Smooth muscle cell of trachea (primary cell): ENCODE data around the gene GSC2. TPM values are rescaled to one million over a fixed set of nuclear protein-coding genes. Genes with fewer than 3 reads are reported as not detected.

Source experiments
- total RNA-seq: library from RNA; depleted of rRNA; stranded (reverse); fragments of >200 nt; gene quantifications from 2 replicates; pipeline ENCODE4 v1.2.1, GENCODE V29; 2014

The GSC2 gene, protein sequence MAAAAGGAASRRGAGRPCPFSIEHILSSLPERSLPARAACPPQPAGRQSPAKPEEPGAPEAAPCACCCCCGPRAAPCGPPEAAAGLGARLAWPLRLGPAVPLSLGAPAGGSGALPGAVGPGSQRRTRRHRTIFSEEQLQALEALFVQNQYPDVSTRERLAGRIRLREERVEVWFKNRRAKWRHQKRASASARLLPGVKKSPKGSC
- total RNA-seq, result not detected in 2 replicates

DNA sequence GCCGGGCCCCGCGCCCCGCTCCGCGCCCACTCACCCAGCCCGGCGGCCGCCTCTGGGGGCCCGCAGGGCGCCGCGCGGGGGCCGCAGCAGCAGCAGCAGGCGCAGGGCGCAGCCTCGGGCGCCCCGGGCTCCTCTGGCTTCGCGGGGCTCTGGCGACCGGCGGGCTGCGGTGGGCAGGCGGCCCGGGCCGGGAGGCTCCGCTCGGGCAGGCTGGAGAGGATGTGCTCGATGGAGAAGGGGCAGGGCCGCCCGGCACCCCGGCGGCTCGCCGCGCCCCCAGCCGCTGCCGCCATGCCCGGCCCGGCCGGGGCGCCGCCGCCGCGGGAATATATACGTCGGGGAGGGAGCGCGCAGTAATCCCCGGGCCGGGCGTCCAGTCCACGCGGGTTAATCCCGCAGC is at the start of gene GSC2:
Gene GSC2 (minus strand): TSS at position 302 of the 400 bp plus-strand sequence. CDS start 9 bp downstream, at position 293.

DNA sequence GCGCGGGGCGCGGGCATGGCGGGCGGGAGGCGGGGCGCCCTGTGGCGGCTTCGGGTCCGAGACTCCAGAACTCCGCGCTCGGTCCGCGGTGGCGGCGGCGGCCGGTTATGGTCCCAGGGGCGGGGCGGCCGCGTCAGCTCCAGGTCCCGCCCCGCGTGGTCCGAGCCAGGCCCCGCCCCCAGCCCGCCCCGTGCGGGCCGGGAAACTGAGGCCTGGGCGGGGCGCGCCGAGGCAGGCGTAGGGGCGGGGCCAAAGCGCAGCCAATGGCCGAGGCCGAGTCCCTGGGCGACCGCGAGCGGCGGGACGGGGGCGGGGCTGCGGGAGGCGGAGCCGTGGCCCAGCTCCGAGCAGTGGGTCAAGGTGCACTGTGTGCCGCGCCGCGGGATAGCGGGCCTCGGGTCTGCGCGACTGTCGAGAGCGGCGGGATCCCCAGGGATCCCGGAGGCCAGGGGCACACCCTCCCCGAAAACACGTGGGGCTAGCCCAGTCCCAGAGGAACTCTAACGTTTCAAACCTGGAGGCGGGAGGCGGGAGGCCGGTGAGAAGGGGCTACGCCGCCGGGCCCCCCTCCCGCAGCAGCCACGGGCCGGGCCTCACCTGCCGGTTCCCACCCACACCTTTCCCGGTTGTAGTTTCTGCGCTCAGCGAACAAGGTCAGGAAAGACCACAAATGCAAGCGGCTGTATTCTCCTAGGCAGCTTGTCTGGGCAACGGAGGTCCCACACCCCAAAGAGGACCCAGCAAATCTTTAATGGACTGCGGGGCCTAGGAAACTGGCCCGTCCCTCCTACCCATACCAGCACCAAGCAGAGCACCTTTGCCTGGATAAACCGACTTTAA is 28.8 kb upstream of the GSC2 start, which contains the start of gene SLC25A1:
Gene SLC25A1 (minus strand): TSS at position 80 of the 840 bp plus-strand sequence. CDS start 63 bp downstream, at position 17.

DNA sequence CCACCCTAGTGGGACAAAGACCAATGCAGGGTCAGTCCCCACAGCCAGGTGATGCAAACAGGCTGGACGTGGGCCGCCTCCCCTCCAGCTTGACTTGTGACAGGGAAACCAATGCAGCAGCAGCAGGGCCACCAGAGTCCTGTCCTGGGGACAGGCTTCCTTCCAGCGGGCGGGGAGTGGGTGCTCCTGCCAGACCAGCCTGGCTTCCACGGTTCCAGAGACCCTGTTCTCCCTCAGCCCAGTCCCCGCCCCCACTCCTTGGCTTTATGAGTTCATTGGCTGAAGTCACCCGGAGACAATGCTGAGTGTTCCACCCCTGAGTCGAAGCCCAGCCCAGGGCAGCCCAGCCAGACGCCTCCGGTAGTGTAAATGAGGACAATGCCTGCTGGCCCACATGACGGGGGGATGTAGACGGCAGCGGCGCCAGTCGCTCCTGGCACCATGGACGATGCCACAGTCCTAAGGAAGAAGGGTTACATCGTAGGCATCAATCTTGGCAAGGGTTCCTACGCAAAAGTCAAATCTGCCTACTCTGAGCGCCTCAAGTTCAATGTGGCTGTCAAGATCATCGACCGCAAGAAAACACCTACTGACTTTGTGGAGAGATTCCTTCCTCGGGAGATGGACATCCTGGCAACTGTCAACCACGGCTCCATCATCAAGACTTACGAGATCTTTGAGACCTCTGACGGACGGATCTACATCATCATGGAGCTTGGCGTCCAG is 19.0 kb downstream of the GSC2 start, which contains the start of gene TSSK2:
Gene TSSK2 (plus strand): TSS at position 350 of the 726 bp plus-strand sequence. CDS start 92 bp downstream, at position 442.

DNA sequence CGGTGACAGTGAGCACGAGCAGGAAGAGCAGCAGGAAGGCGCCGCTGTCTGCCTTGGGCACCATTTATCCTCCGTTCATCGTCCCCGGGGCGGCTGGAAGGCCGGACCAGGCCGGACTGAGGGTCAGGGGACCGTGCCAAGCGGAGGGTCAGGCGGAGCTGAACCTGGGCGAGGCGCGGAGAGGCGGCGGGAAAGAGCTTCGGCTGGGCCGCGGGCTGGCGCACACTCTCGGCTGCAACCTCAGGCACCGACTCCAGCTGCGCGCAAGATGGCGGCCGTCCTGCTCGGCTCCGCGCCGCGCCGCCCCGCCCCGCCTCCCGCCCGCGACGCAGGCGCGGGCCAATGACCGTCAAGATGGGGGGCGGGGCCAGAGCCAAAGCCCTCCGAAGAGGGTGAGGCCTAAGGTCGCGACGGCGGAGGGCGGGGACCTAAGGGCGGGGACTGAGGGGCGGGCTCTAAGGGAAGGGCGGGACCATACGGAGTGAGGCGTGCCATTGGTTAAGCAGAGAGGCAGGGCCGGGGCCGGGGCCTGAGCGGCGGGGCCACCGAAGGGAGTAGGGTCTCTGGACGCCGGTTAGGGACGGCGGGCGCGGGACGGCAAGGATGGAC is 27.8 kb downstream of the GSC2 start, which contains the start of gene DGCR2:
Gene DGCR2 (minus strand): TSS at position 270 of the 609 bp plus-strand sequence. CDS start 206 bp downstream, at position 64.

Other genes starting within 250 kb of the GSC2 start
- 0.15 and 1.5 TPM in 2 replicates for gene DGCR6, start 244.0 kb downstream of the GSC2 start, total RNA-seq
- gene PRODH, start 214.0 kb downstream of the GSC2 start, total RNA-seq, result 0.17 TPM in 1 of 2 replicates, not detected in the other
- 50.3 and 62.4 TPM in 2 replicates for gene DGCR2, start 27.9 kb downstream of the GSC2 start, total RNA-seq
- gene TSSK2, start 19.0 kb downstream of the GSC2 start, total RNA-seq, result not detected in 2 replicates
- gene ESS2, start 5.6 kb downstream of the GSC2 start, total RNA-seq, result 10.0 and 11.4 TPM in 2 replicates
- gene SLC25A1, start 28.4 kb upstream of the GSC2 start, total RNA-seq, result 153 and 179 TPM in 2 replicates
- 9.1 and 9.6 TPM in 2 replicates for gene CLTCL1, start 141.4 kb upstream of the GSC2 start, total RNA-seq